GM21737 (cell line): ENCODE measurements around the gene TOM1.

Experiments
- ATAC-seq: cut with Tn5 transposase; IDR thresholded peaks from one replicate; pipeline ENCODE4 v1.9.1; 2021; ENCODE audit warnings: mild to moderate bottlenecking, moderate library complexity; ENCODE audit not compliant: unreplicated experiment

TOM1 gene

DNA sequence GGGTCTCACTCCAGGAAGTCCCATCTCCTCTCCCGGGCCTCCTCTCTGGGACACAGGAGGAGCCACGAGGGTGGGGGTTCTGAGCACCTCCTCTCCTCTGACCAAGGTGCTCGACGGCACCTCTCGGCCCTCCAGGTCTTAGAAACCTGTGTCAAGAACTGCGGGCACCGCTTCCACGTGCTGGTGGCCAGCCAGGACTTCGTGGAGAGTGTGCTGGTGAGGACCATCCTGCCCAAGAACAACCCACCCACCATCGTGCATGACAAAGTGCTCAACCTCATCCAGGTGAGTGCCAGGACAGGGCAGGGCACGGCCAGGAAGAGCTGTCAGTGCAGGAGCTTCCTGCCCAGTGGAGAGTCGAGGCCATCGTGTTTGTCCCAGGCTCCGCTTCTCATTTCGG is 23.2 kb downstream of the TOM1 start:
- ATAC-seq = no peak

- ATAC-seq = no peak
Measured at GRCh38 chr22:35323305-35323704, 23.6 kb downstream of the TOM1 start.

GRCh38 chr22:35324067-35324466 is 24.4 kb downstream of the TOM1 start:
- ATAC-seq = no peak

- no peak for ATAC-seq
Measured at GRCh38 chr22:35324762-35325161, 25.1 kb downstream of the TOM1 start.

- ATAC-seq = no peak
Measured at GRCh38 chr22:35325209-35325608, 25.5 kb downstream of the TOM1 start.

DNA sequence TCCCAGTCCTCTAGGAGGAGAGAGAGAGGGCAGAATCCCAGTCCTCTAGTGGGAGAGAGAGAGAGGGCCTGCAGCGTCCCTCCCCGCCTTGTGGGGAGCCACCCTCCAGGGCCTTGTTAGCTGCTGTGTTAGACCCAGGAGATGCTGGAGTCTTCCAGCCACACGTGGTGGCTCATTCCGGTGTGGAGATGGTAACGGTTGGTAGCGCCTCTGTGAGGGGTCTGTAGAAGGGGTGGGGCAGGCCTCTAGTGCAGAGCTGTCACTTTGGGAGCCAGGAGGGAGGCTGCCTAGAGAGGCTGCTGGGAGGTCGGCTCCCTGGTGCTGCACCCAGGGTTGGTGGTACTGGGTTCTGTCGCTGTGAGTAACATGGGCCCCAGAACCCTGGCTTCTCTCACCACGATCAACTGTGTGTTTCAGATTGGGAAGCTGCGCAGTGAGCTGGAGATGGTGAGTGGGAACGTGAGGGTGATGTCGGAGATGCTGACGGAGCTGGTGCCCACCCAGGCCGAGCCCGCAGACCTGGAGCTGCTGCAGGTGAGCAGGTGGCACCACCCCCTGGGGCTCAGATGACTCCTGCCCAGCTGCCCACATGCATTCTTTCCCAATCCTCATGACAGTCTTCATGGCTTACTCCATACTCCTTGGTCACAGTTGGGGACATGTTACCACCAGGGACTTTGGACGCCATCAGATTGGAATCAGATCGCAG is 27.3 kb downstream of the TOM1 start:
- no peak for ATAC-seq

DNA sequence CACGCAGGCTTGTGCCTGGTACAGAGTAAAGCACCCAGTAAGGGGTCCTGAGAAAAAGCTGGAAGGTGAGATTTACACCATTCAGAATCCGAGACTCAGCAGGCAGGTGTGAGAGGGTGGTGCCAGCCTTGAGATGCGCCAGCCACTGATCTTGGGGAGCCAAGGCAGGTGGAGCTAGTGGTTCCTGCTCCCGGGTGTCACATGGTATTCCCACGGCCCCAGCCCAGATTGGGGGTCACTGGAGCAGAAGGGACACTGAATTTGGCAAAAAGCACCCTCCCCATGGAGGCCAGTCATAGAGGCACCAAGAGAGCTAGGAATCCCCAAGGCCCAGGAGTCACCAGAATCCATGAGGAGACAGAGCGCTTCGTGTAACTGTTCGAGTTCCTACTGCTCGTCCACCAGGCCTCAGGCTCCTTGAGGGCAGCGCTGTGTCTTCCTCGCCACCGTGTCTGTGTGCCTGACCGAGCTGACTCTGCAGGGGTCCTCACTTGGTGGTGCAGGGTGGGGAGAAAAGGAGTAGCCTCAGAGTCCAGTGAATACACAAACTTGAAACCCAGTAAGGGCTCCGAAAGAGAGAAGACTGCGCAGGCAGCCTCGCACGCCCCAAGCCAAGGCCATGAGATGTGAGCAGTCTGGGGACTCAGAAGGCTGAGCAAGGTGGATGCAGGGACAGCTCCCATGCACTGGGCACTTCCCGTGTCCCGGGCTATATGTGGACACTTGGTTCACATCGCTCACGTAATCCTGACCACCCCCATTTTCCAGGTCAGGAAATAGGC is 28.2 kb downstream of the TOM1 start:
- no peak for ATAC-seq

- no peak for ATAC-seq
Measured at GRCh38 chr22:35328472-35328885, 28.8 kb downstream of the TOM1 start.

DNA sequence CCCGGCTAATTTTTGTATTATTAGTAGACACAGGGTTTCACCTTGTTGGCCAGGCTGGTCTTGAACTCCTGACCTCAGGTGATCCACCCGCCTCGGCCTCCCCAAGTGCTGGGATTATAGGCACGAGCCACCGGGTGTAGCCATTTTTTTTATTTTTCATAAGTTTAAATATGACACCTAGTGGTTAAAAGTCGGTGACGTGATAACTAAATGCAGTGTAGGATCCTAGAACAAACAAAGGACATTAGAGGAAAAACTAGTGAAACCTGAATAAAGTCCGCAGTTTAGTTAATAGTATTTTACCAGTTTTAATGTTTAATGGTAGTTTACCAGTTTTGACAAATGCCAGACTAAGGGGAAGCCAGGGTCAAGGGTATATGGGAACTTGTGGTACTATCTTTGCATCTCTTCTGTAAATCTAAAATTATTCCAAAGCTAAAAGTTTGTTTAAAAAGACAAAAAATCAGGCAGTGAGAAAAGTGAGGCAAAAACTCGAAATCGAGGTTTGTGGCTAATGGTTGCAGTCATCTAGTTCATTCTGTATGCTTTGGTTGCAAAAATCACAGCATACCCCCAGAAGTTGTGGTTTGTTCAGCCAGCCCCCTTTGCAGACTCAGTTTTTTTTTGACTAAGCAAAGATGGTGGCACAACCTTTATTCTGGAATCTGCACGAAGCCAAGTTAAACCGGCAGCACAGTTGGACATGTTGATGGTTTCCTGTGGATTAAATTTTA is 29.6 kb downstream of the TOM1 start:
- no peak for ATAC-seq

GRCh38 chr22:35330258-35330861 is 30.7 kb downstream of the TOM1 start:
- no peak for ATAC-seq

DNA sequence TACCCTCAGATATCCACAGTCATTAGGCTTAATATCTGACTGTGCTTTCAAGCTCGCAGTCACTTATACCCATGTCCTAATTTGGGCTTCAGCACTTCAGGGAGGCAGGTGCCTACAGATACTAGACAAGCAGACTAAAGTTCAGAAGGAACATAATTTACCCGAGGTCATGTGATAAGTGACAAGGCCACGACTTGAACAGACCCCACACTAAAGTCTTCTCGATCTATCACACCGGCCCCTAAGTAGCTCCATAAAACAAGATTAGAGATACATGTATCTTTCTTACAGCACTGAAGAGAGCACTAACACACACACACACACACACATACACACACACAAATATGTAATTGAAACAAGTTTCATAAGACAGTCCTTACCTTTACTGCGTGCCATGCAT is 32.6 kb downstream of the TOM1 start:
- ATAC-seq = no peak

DNA sequence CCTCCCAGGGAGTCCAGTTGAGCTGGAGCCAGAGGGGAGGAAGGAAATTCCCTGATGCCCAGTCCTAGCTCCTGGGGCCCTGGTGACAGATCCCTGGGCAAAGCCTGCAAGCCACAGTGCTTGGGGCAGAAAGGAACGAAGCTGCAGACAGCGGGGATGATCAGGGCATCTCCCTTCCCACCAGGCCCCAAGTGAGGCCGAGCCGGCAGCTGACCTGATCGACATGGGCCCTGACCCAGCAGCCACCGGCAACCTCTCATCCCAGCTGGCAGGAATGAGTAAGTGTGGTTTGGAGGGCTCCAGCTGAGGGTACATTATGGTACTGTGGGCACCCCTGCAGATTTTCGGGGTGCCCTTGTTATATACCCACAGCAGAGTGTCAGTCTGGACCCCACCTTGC is 33.5 kb downstream of the TOM1 start:
- no peak for ATAC-seq

DNA sequence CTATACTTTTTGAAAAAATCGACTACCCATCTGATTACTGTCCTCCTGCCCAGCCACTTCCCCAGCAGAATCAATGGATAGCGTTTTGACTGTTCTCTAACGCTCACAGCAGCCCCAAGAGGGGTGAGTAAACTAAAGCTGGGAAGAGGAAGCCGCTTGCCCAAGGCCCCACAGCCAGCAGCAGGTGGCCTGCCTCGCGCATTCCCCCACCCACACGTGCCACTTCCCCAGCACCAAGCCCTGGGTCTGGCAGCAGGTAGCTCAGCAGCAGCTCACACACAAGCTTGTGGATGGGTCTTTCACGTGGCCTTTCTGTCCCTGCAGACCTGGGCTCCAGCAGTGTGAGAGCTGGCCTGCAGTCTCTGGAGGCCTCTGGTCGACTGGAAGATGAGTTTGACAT is 34.3 kb downstream of the TOM1 start:
- ATAC-seq = no peak

DNA sequence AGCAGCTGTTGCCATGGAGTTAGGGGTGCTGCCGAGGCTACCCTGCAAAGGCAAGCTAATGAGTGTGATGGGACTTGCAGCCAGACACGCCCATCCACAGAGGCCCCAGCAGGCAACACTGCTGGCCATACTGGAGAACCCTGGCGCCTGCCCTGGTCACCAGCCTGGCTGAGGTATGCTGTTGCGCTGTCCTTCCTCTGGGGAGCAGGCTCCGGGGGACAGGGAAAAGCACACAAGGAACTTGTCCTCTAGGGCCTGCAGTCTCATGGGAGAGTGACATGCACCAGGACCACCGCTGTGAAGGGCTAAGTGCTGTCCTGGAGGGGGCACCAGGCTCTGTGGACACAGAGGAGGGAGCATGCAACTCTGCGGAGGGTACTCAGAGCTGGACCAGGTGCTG is 35.8 kb downstream of the TOM1 start:
- ATAC-seq = no peak

GRCh38 chr22:35335936-35336781 is 36.5 kb downstream of the TOM1 start:
- ATAC-seq = no peak

- no peak for ATAC-seq
Measured at GRCh38 chr22:35337932-35338331, 38.2 kb downstream of the TOM1 start.

GRCh38 chr22:35341090-35341874 is 41.6 kb downstream of the TOM1 start:
- ATAC-seq = no peak

DNA sequence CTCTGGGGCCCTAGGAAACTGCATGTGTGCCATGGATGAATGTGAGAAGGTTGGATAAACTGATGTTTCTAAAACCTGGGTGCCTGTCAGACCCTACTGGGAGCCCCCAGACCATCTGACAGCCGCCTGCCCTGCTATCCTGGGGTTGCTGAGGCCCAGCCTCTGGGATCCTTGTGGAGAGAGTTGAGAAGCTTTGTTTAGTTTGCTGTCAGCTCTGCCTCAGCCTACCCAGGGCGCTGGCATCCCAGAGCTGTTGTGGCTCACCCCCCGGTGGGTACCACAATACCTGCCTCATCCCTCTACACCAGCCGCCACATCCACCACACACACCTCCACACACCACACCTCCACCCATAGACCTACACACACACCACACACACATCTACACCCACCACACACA is 42.7 kb downstream of the TOM1 start:
- no peak for ATAC-seq

DNA sequence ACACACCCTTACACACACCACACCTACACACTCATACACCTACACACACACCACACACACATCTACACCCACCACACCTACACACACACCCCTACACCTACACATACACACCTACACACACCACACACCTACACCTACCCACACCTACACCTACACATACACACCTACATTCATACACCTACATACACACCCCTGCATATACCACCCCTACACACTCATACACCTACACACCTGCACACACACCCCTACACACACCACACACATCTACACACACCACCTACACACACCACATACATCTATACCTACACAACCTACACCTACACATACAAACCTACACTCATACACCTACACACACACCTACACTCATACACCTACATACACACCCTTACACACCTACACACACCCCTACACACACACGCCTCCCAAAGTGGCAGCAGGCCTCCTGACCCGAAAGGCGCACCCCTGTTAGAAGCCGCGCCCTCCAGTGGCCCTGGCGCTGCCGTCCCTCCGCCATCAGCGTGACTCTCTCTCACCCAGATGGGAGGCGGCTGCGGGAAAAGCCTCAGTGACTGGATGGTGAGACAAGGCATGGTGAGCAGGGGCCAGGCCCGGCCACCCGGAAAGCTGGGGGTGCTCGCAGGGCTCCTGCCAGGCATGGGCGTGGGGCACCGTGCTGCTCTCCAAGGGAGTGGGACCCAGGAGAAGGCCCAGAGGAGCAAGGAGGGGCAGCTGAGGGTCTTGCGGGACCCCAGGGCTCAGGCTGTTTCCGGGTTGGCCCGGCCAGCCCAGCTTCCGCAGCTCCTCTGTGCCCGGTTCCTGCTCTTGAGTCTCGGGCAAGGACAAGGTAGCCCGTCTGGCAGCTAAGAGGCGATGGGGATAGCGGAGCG is 44.2 kb downstream of the TOM1 start:
- no peak for ATAC-seq
